TTC549 (cell line): Measurements from ENCODE around the gene DNAH14.
"Not testable (repeated sequence)": the region's sequence is repeated elsewhere in the genome, so short reads cannot be mapped to it uniquely, and the experiment has no call there.

ENCODE experiments used
- FAIRE-seq: peaks from 2 replicates; lab custom pipeline; 2012; peaks lifted over from hg19 to GRCh38; lab: Jason Lieb, UNC

Gene DNAH14

DNA sequence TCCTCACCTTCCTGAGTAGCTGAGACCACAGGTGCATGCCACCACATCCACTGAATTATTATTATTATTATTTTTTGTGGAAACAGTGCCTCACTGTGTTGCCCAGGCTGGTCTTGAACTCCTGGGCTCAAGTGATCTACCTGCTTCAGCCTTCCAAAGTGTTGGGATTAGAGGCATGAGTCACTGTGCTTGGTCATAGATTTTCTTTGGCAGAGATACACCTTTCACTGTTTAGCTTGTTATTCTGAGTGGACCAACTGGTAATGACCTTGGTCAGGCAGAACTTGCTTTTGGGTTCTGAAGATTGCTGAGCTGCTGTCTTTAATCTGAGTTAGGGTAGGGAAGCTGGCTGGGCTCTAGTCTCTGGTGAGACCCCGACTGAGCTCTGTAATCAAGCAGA, 66.8 kb downstream of the DNAH14 start:
- no peak for FAIRE-seq

DNA sequence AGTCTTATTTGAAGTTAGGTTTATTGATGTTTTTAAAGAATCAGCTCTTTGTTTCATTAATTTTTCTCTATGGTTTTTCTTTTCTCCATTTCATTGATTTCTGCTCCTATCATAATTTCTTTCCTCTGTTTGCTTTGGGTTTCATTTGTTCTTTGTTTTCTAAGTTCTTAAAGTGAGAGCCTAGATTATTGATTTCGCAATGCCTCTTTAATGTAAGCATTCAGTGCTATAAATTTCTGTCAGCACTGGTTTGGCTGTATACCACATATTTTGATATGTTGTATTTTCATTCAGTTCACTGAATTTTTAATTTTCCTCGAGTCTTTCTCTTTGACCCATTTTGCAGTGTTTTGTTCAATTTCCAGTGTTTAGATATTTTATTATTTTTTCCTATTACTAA, 68.7 kb downstream of the DNAH14 start:
- FAIRE-seq, result no peak

DNA sequence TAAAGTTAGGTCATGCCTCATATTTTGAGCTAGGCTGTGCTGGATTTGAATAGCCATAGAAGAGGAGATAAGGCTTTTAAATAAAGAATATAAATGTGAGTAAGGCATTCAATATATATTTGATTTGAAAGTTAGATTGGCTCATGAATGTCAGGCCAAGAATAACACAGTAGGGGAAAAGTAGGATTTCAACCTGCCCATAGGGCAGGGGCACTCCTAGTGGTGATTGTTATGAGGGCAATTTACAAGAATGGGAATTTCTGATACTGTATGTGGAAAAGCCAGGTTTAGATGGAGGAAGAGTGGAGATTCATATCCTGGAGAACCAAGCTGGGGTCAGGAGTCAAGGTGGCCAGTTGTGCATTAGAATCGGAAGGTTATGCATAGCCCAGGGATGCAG, 74.9 kb downstream of the DNAH14 start:
- FAIRE-seq, result no peak

DNA sequence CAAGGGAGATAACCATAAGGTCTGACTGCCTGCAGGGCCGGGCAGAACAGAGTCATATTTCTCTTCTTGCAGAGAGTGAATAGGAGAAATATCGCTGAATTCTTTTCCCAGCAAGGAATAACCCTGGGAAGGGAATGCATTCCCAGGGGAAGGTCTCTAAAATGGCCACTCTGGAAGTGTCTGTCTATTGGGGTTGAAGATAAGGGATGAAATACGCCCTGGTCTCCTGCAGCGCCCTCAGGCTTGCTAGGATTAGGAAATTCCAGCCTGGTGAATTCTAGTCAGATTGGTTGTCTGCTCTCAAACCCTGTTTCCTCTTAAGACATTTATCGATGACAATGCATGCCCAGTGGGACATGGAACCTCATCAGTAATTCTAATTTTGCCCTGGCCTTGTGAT, 76.9 kb downstream of the DNAH14 start:
- FAIRE-seq, result not testable (repeated sequence)

DNA sequence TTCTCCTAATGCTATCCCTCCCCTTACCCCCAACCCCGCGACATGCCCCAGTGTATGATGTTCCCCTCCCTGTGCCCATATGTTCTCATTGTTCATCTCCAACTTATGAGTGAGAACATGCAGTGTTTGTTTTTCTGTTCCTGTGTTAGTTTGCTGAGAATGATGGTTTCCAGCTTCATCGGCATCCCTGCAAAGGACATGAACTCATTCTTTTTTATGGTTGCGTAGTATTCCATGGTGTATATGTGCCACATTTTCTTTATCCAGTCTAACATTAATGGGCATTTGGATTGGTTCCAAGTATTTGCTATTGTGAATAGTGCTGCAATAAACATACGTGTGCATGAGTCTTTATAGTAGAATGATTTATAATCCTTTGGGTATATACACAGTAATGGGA, 78.6 kb downstream of the DNAH14 start:
- not testable (repeated sequence) for FAIRE-seq

DNA sequence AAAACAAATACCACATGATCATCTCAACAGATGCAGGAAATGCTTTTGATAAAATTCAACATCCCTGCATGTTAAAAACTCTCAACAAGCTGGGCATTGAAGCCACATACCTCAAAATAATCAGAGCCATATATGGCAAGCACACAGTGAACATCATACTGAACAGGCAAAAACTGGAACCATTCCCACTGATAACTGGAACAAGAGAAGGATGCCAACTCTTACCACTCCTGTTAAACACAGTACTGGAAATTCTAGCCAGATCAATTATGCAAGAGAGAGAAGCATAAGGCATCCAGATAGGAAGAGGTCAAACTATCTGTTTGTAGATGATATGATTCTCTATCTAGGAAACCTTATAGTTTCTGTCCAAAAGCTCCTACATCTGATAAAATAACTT, 91.6 kb downstream of the DNAH14 start:
- no peak for FAIRE-seq

DNA sequence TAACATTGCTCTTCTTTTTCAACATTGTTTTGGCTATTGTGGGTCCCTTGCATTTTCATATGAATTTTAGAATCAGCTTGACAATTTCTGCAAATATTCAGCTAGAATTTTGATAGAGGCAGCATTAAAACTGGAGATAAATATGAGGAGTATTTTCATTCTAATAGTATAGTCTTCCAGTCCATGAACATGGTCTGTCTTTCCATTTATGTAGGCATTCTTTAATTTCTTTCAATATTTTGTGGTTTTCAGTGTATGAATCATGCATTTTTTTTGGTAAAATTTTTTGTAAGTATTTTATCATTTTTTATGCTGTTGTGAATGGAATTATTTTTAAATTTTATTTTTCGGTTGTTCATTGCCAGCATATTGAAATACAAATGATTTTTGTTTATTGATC, 97.2 kb downstream of the DNAH14 start:
- FAIRE-seq, result peak; percentile 93

DNA sequence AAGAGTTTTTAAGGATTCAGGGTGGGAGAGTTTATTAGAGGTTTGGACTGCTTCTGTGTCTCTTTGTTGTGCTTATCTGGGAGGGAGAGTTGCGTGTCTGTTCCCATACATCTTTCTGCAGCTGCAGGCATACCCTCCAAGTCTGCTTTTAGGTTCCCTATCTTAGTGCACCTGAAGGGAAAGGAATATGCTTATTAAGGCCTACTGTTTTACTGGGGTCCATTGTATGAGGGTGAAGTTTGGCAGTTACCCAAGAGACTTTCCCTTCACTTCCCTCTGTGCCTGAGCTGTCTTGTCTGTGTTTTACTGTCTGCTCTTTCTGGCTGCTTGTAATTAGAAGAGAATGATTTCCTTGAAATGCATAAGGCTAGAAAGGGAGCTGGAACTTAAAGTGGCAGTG, 107.0 kb downstream of the DNAH14 start:
- FAIRE-seq, result not testable (repeated sequence)

DNA sequence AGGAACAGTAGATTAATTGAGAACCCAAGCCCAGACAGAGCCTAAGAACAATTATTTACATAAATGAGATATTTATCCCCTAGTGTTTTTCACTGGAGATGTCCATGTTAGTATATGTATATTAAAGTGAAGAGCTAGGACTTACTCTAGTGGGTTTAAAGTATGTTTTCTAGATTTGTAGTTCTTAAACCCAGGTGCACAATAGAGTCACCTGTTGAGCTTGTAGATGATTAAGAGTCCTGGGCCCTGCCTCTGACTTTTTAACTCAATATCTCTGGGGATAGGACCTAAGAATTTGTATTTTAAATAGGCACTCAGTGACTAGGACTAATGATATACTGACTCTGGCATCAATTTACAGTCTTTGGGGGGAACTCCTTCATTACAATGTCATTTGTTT, 112.8 kb downstream of the DNAH14 start:
- FAIRE-seq, result no peak

DNA sequence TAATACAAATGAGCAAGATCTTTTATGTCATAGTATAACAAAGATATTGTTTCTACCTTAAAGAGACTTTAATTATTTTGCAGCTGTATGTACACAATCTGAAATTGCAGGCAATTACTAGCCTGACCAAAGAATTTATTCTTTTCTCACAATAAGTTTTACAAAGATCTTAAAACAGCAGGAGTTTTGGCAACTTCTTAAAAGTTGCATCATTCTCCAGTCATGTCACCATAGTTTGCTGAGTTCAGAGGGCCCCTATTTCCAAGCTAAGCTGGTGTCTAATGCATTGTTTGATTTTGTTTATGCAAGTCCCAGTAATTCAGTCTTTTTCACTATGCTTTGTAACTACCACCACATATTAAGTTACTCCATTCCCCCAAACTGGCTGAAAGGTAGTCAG, 114.8 kb downstream of the DNAH14 start:
- no peak for FAIRE-seq

DNA sequence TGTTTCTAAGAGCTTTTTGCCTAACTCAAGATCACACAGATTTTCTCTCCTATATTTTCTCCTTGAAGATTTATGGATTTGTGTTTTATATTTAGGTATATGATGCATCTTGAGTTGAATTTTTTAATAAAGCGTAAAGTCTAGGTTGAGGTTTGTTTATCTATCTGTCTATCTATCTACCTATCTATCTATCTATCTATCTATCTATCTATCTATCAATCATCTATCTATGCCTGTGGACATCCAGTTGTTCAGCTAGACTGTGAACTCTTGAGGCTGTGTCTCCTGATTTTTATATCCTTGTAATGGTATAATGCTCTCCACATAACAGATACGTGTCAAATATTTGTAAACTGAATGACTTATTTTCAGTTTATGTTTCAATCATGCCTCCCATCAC, 120.1 kb downstream of the DNAH14 start:
- no peak for FAIRE-seq

DNA sequence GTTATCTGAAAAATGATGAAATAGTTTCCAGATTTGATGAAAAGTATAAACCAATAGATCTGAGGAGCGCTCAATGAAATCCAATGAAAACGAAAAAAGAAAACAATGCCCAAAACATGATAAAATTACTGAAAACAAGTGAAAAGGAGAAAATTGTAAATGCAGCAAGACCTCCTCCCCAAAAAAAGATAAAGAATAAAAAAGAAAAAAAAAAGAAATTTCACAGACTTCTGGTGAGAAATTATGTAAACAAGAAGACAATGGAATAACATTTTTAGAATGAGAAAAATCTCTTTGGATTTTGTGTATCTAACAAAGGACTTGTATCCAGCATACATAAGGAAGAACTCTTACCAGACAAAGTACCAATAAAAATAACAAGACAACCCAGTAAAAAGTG, 134.2 kb downstream of the DNAH14 start:
- peak; percentile 91 for FAIRE-seq

DNA sequence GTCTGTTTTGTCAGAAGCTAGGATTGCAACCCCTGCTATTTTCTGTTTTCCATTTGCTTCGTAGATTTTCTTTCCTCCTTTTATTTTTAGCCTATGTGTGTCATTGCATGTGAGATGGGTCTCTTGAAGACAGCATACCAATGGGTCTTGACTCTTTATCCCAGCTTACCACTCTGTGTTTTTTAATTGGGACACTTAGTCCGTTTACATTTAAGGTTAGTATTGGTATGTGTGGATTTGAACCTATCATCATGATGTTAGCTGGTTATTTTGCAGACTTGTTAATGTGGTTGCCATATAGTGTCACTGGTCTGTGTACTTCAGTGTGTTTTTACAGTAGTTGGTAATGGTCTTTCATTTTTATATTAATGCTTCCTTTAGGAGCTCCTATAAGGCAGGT, 141.5 kb downstream of the DNAH14 start:
- no peak for FAIRE-seq

DNA sequence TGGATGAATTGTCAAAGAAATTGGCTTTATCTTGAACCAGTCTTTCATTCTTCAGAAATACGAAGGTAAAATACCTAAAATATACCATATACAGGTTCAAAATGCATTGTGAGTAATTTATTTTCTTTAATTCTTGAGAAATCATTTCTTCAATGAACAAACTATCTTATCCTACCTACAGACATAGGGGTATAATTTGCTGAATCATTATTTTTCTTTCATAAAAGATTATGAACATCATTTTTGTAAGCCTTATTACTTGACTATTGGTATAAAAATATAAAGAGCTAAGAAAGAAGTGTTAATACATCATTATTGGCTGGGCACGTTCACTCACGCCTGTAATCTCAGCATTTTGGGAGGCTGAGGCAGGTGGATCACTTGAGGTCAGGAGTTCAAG, 167.7 kb downstream of the DNAH14 start:
- FAIRE-seq, result no peak

DNA sequence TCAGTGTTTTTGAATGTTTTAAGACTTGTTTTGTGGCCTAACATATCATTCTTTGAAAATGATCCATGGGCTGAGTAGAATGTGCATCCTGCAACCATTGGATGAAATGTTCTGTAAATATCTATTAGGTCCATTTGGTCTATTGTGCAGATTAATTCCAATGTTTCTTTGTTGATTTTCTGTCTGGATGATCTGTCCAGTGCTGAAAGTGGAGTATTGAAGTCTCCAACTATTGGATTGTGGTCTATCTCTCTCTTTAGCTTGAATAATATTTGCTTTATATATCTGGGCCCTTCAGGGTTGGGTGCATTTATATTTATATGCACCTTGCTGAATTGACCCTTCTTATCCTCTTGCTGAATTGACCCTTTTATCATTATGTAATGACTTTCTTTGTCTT, 181.5 kb downstream of the DNAH14 start:
- no peak for FAIRE-seq

DNA sequence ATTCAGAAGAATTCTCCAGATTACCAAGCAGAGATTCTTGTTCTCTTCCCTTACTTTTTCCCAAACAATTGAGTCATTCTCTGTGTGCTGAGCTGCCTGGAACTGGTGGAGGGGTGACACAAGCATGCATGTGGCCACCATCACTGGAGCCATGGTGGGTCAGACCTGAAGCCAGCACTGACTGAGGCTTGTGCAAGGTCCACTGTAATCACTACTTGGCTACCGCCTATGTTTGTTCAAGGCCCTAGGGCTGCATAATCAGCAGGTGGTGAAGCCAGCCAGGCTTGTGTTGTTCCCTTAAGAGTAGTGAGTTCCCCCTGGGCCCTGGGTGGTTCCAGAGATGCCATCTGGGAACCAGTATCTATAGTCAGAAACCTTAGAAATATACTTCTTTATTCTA, 183.8 kb downstream of the DNAH14 start:
- no peak for FAIRE-seq

DNA sequence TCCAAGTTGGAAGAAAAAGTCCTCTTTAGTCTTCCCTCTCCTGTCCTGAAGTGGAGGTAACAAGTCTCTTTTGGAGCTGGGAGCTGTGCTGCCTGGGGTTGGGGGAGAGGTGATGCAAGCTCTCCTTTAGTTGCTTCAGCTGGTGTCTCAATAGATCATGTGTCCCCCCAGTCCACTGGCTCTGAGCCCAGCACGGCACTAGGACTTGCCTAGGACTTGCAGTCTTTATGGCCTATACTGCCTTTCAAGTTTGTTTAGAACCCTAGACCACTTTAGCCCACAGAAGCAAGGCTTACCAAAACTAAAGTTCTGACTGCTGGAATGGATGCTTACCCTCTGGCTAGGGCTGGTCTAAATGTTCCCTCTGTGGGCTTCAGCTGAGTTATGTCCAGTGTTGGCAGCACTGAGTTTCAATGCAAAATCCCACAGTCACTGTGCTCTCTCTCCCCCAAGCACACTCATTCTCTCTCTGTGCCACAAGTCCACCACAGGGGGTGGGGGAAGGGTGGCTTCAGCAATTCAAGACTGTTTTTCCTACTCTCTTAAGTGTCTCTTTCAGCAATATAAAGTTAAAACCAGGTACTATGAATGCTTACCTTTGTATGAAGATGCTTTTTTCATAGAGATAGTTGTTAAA, 185.0 kb downstream of the DNAH14 start:
- no peak for FAIRE-seq

DNA sequence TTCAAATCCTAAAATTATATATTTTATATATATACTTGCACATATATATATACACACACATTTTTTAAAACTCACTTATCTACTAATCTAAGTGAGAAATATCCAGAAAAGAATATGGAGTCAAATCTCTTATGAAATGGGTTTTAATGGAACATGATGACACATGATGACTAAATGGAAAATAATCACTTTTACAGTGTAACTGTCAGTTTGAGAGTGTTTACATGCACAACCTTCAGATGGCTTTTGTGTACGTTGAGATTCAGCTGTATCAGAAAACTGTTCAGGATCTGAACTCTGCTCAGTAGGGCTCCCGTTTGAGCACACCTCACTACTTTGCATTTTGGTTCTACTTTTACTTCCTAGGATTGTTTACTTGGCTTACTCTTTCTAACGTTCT, 189.8 kb downstream of the DNAH14 start:
- FAIRE-seq, result no peak

DNA sequence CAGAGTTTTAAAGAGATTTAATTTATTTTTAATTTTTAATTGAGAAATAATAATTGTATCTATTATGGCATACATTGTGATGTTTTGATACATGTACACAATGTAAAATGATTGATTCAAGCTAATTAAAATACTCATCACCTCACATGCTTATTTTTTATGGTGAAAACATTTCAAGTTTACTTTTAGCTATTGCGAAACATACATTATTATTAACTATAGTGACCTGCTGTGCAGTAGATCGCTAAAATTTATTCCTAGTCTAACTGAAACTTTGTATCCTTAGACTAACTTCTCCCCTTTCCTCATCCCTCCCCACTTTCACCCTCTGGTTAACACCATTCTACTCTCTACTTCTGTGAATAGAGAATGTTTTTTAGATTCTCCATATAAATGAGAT, 191.6 kb downstream of the DNAH14 start:
- FAIRE-seq, result no peak

DNA sequence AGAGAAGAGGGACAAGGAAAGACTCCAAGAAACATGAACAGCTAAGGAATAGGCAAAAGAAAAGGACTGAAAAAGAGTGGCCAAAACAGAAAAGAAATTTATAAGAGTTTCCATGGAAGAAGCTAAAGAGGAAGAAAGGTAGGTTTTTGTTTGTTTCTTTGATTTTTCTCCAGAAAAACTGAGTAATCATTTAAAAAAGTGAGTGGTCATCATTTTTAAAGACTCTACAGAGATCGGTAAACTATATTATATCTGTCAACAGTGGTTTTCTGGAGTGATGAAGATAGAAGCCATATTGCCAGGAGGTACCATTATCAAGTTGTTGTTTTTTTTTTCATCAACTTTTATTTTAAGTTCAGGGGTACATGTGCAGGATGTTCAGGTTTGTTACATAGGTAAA, 202.4 kb downstream of the DNAH14 start:
- no peak for FAIRE-seq

DNA sequence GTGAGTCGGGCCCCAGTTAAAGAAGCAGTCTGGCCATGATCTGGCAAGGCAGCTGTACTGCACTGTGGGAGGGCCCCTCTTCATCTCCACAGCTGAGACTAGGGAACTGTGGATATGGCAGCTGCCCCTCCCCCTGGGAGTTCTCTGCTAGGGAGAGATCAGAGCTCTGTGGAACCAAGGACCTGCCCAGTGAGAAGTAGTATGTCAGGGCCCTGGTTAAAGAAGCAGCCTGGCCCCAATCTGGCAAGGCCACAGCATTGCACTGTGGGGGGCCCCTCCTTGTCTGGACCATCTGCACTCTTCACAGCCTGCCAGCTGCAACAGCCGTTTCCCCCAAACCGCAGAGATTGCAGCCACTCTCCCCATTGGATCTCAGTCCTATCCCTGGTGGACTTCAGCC, 208.5 kb downstream of the DNAH14 start:
- FAIRE-seq, result no peak

DNA sequence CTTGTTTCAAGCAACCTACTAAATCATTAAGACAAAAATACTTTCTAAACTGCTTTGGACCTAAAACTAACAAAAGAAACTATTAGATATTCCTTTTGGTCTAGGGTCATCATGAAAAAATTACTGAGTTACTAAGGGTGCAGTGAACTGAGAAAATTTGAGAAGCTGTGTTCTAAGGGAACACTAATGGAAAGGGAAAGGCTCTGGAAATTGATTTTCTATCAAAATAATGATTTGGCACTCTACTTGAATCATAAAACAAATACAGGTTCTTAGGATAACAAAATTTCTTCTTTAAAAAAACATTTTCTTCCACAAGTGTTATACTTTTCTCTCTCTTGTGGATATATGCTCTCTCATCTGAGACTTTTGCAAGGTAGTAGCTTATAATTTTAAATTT, 213.5 kb downstream of the DNAH14 start:
- no peak for FAIRE-seq

DNA sequence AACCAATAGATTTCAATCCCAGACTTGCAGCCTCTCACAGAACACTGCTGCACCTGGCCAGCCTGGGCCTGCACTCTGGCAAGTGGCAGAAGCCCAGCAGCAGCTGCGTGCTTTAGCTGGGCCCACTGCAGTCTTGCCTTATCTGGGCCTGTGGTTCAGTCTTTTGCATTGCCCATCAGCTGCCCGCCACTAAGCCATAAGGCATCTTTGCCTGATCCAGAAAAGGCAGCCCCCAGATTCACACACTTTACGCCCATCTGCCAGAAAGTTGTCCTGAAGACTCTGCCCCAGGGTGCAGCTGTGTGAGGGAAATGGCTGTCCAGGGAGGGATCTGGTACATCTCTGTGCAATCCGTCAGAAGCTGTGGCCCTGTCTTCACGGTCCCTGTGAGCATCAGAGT, 217.0 kb downstream of the DNAH14 start:
- no peak for FAIRE-seq

DNA sequence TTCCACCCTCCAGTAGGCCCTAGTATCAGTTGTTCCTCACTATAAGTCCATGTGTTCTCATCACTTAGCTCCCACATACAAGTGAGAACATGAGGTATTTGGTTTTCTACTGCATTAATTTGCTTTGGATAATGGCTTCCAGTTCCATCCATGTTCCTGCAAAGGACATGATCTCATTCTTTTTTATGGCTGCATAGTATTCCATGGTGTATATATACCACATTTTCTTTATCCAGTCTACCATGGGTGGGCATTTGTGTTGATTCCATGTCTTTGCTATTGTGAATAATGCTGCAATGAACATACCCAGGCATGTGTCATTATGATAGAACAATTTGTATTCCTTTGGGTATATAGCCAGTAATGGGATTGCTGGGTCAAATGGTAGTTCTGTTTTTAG, 218.3 kb downstream of the DNAH14 start:
- FAIRE-seq, result not testable (repeated sequence)

DNA sequence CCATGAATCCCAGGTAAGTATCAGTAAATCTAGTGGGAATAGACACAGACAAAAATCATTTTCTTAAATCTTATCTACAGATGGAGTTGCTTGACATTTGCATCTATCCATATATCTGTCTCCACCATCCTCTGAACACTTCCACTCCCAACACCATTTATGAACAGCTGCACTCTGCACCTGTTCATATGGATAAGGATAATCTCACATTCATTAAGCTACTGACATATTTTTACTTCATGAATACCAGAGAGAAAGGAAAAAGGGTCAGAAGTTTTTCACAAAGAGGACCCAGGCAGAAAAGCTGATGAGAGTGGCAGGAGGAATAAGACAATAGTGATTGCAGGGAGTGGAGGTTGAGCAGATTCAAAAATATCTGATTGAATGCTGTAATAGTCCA, 222.6 kb downstream of the DNAH14 start:
- no peak for FAIRE-seq
